GM19372 (cell line): ENCODE results near the gene PGAM5.
A peak's percentile ranks its signal among the peaks of the same experiment; 100 is the strongest.
"Not testable (repeated sequence)": the region's sequence is repeated elsewhere in the genome, so short reads cannot be mapped to it uniquely, and the experiment has no call there.

Source experiments
- ATAC-seq: cut with Tn5 transposase; IDR thresholded peaks from one replicate; pipeline ENCODE4 v1.9.1; 2021; ENCODE audit warnings: mild to moderate bottlenecking, low read depth, moderate library complexity; ENCODE audit not compliant: unreplicated experiment

PGAM5 gene

GRCh38 chr12:132741620-132742019, 31.0 kb downstream of the PGAM5 start:
- ATAC-seq: no peak

GRCh38 chr12:132743831-132744230, 33.2 kb downstream of the PGAM5 start:
- no peak for ATAC-seq

DNA sequence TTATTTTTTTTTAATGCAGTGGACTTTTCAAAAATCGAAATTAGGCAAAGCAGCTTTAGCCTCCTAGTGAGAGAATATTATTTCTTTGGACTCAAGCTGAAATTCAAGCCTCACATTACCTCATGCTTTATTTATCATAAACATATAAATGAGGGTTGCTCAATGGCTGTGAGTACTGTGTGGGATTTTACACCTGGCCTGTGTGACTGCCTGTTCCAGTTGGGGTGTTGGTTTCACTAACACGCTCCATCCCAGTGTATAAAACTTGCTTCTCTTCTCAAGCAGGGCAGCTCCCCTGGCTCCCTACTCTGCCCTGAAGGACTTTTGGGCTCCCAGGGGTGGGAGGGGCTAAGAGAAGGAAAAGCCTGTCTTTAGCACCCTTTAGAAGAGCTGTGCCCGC, 36.0 kb downstream of the PGAM5 start:
- no peak for ATAC-seq

DNA sequence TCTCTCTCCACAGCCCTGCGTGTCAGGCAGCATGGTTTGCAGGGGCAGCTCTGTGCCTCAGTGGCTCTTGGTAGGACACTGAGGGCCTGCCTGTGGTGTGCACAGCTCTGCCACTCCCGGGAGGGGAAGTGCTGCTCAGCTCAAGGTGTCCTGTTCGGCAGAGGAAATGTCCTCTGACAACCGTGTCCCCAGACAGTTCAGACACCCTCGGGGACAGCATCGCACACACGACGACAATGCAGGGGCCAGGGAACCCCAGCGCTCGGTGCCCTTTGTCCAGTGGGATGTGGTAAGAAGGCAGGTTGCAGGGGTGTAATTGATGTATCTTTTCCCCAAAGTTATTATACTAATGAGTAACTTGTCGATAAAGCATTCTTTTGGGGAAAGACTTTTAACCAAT, 36.8 kb downstream of the PGAM5 start:
- ATAC-seq: no peak

- no peak for ATAC-seq
These were observed 37.3 kb downstream of the PGAM5 start for GRCh38 chr12:132747896-132748295.

DNA sequence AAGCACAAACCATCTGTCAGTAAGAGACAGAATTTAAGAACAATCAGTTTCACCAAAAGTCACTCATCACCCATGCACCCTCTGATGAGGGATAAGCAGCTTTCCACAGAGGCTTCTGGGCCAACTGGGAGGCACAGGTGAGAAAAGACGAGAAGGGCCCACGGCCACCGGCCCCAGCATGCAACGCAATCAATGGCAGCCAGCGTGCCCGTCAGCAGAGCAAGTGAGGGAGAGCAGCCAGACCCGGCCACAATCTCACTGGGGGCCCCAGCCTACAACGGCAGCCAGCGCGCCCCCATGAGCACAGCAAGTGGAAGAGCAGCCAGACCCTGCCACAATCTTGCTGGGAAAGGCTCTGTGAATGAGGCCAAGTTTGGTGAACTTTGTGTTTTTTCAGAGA, 37.7 kb downstream of the PGAM5 start:
- ATAC-seq: no peak

GRCh38 chr12:132753670-132754069, 43.0 kb downstream of the PGAM5 start:
- not testable (repeated sequence) for ATAC-seq

DNA sequence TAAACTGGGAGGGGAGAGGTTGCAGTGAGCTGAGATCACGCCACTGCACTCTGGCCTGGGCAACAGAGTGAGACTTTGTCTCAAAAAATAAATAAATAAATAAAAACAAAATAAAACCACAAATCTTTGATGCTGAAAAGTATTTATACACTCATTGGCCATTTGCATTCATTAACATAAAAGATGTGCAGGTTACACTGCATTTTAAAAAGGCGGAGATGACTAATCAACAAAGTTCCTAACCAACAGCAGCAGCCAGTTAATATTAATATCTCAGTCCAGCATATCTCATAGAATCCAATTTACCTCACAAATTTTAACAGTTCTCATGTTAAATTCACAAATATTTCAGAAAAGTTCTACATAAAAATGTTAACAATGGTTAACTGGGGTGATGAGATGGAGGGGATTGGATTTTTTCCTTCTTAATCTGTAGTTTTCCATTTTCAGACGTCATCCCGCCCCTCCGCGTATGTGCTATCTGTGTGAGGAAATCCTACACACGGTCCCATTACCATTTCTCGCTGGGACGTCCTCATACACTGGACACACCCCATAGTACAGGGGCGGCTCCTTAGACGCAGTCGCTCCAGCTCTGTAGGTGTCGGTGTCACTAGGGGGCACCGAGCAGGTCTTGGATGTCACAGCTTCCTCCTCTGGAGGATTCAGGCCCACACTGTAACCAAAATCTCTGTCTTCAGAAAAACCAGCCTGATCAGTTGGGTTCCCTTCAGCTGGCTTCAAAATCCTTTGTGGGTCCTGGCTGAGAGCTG, 43.7 kb downstream of the PGAM5 start:
- ATAC-seq: no peak

GRCh38 chr12:132758825-132759224, 48.2 kb downstream of the PGAM5 start:
- not testable (repeated sequence) for ATAC-seq

GRCh38 chr12:132759359-132759758, 48.7 kb downstream of the PGAM5 start:
- ATAC-seq: no peak

GRCh38 chr12:132761032-132761920, 50.6 kb downstream of the PGAM5 start, which contains the start of gene ANKLE2:
Gene ANKLE2, minus strand, starts transcription at chr12:132761832. Its CDS starts 34 bp downstream, at chr12:132761798.
- peak; percentile 38 for ATAC-seq

- ATAC-seq: peak; percentile 77
These were observed 51.4 kb downstream of the PGAM5 start for GRCh38 chr12:132761921-132762583.

- ATAC-seq: no peak
These were observed 53.6 kb downstream of the PGAM5 start for GRCh38 chr12:132764231-132764630.

GRCh38 chr12:132765361-132765760, 54.7 kb downstream of the PGAM5 start:
- ATAC-seq: no peak

- no peak for ATAC-seq
These were observed 55.9 kb downstream of the PGAM5 start for GRCh38 chr12:132766380-132767085.

DNA sequence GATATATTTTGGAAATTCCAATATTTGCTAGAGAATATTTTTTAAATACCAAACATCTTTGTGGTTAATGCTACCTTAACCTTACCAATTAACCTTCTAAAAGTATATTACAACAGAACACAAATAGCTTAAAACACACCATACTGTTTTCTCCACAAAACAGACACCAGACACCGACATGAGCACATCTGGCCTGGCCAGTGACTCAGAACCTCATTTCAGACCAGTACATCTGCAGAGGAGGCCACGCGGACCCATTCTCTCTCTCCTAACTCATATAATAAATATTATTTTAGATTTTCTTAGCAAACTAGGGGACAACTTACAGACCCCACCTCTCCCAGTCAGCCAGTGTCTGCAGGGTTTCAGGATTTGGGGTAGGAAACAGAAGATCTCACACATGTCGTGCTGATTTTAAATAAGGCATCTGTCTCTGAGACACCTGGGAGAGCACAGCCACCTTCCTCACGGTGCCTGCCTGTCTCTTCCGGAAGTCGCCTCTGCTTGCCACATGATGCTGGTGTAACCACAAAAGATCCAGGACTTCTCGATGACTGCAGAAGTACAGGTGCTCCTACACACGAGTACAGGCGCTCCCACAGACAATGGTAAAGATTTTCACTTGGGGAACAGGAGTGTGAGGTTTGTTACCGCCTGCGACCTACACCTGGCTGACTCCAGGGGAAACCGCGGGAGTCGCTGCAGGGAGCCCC, 60.6 kb downstream of the PGAM5 start:
- ATAC-seq: no peak
